Calu3 (cell line): ENCODE results near the gene IPO11. TPM values are rescaled to one million over a fixed set of nuclear protein-coding genes. Genes with fewer than 3 reads are reported as not detected.

ENCODE experiments used
- BruUV-seq: library from RNA; stranded (reverse); fragments of 400-500 nt; replicated peaks from 2 replicates; lab custom pipeline; 2021; lab: Mats Ljungman, UMichigan
- CTCF ChIA-PET: fragments of 300-600 bp; sonication (Branson Sonifier 250); formaldehyde crosslinking; loops from one replicate; lab custom pipeline; 2022; ENCODE audit warnings: antibody characterized with exemption; lab: Charles Lee
- DNase-seq: peaks from one replicate; pipeline ENCODE4 v3.0.0; 2022
- H3K27ac Mint-ChIP-seq: one replicate; pipeline ENCODE4 v1.8.0; 2022; ENCODE audit warnings: mixed read lengths; ENCODE audit not compliant: unreplicated experiment
- H3K27me3 Mint-ChIP-seq: one replicate; pipeline ENCODE4 v1.8.0; 2022; ENCODE audit warnings: mixed read lengths; ENCODE audit not compliant: unreplicated experiment
- H3K36me3 Mint-ChIP-seq: one replicate; pipeline ENCODE4 v1.8.0; 2022; ENCODE audit warnings: mild to moderate bottlenecking, moderate library complexity, mixed read lengths; ENCODE audit not compliant: insufficient read depth, unreplicated experiment
- H3K4me1 Mint-ChIP-seq: one replicate; pipeline ENCODE4 v1.8.0; 2022; ENCODE audit warnings: mild to moderate bottlenecking, low read depth, mixed read lengths; ENCODE audit not compliant: unreplicated experiment
- H3K4me3 Mint-ChIP-seq: one replicate; pipeline ENCODE4 v1.8.0; 2022; ENCODE audit warnings: mild to moderate bottlenecking, low read depth, moderate library complexity, mixed read lengths; ENCODE audit not compliant: unreplicated experiment
- H3K9me3 Mint-ChIP-seq: one replicate; pipeline ENCODE4 v1.8.0; 2022; ENCODE audit warnings: low read depth, mixed read lengths; ENCODE audit not compliant: unreplicated experiment
- CTCF ChIP-seq: fragments of 200-600 bp; IDR thresholded peaks from one replicate; pipeline ENCODE4 v1.8.0; 2022; ENCODE audit warnings: antibody characterized with exemption; ENCODE audit not compliant: unreplicated experiment
- intact Hi-C: fragments of 100-400 bp; cut with micrococcal nuclease; formaldehyde crosslinking; loops from one replicate; pipeline ENCODE4 v1.10.0; 2022; ENCODE audit not compliant: unreplicated experiment
- total RNA-seq: library from RNA; stranded (reverse); gene quantifications from 2 replicates; pipeline ENCODE4 v1.2.3, GENCODE V29; 2022

Gene IPO11
- total RNA-seq, 1 experiment from 2014 or later: 47.3 TPM

GRCh38 chr5:62596691-62597090 lies 184.1 kb downstream of the IPO11 start:
- H3K27ac Mint-ChIP-seq: no peak overlapping the region
- DNase-seq: no peak
- CTCF ChIA-PET: interaction anchor here (0.6 kb wide), 2 partner anchors 8 to 9 kb away, joined by 3 read pairs; no protein-coding TSS in a partner anchor
- H3K9me3 Mint-ChIP-seq: no peaks in the 10 kb centered on the region
- no peaks in the 10 kb centered on the region for H3K4me1 Mint-ChIP-seq
- intact Hi-C loops: no loop called here
- no peak for TF ChIP-seq CTCF
- no peaks in the 10 kb centered on the region for H3K36me3 Mint-ChIP-seq
- BruUV-seq: no TSS peak
- no peak overlapping the region for H3K4me3 Mint-ChIP-seq
- no peaks in the 10 kb centered on the region for H3K27me3 Mint-ChIP-seq

- BruUV-seq: no TSS peak
- intact Hi-C loops: no loop called here
- Mint-ChIP-seq H3K27me3 (no peaks in the 10 kb centered on the region), H3K4me1 (no peaks in the 10 kb centered on the region), H3K36me3 (no peaks in the 10 kb centered on the region), H3K9me3 (no peaks in the 10 kb centered on the region), H3K4me3 (no peak overlapping the region), H3K27ac (no peak overlapping the region)
- TF ChIP-seq CTCF: no peak
- no peak for DNase-seq
- CTCF ChIA-PET: interaction anchor here (0.6 kb wide), 1 partner anchor 8 kb away, joined by 3 read pairs; no protein-coding TSS in a partner anchor
Observed at GRCh38 chr5:62597314-62597713, 184.8 kb downstream of the IPO11 start.

GRCh38 chr5:62600560-62601252 lies 188.1 kb downstream of the IPO11 start:
- Mint-ChIP-seq H3K36me3 (no peaks in the 10 kb centered on the region), H3K9me3 (no peaks in the 10 kb centered on the region), H3K27ac (no peak overlapping the region), H3K27me3 (no peaks in the 10 kb centered on the region), H3K4me1 (no peaks in the 10 kb centered on the region), H3K4me3 (no peak overlapping the region)
- no TSS peak for BruUV-seq
- CTCF ChIA-PET: interaction anchor here (1.2 kb wide), 1 partner anchor 12 kb away, joined by 6 read pairs; no protein-coding TSS in a partner anchor
- no peak for TF ChIP-seq CTCF
- no peak for DNase-seq
- intact Hi-C loops: no loop called here

- intact Hi-C loops: no loop called here
- CTCF ChIA-PET: no interaction called here
- Mint-ChIP-seq H3K27ac (no peak overlapping the region), H3K4me1 (no peaks in the 10 kb centered on the region), H3K4me3 (no peak overlapping the region), H3K27me3 (no peaks in the 10 kb centered on the region), H3K36me3 (no peaks in the 10 kb centered on the region), H3K9me3 (no peaks in the 10 kb centered on the region)
- no TSS peak for BruUV-seq
- no peak for TF ChIP-seq CTCF
- no peak for DNase-seq
Observed at GRCh38 chr5:62603934-62604333, 191.4 kb downstream of the IPO11 start.
